ENCODE data around the gene SLC35G2. TPM values are rescaled to one million over a fixed set of nuclear protein-coding genes. Genes with fewer than 3 reads are reported as not detected.

Gene SLC35G2
- total RNA-seq, 1 experiment from 2014 or later, result 6.6 TPM

- no peaks in the 10 kb centered on the region for H3K23me2 ChIP-seq (ENCODE audit: insufficient read length, low read depth, low read length, poor library complexity, severe bottlenecking)
- H2BK15ac ChIP-seq (ENCODE audit: low read depth, low read length), result no peak overlapping the region
- H3T11ph ChIP-seq (ENCODE audit: low read length), result no peak overlapping the region
- no peak overlapping the region for H3K56ac ChIP-seq (ENCODE audit: insufficient read length, low read depth, low read length)
- H3K23ac ChIP-seq (ENCODE audit: insufficient read length, low read depth, low read length), result no peak overlapping the region
- no peak overlapping the region for H2BK120ac ChIP-seq (ENCODE audit: low read depth, low read length, poor library complexity, severe bottlenecking)
- H3K27me3 ChIP-seq (ENCODE audit: insufficient read depth, low read length), result no peaks in the 10 kb centered on the region
- no peak for DNase-seq
- no peak overlapping the region for H3K27ac Mint-ChIP-seq
- no peaks in the 10 kb centered on the region for H3K4me1 Mint-ChIP-seq
- H3K27ac ChIP-seq (ENCODE audit: insufficient read length, low read depth, low read length), result no peak overlapping the region
- no peak for TF ChIP-seq CTCF (conservative IDR thresholded peaks at IDR 0.05)
- H4K8ac ChIP-seq (replicated peaks; ENCODE audit: insufficient read length, low read depth, low read length), result no peak overlapping the region
- no peak overlapping the region for H4K5ac ChIP-seq (ENCODE audit: insufficient read length, low read depth, low read length)
- no peak overlapping the region for H2AFZ ChIP-seq (ENCODE audit: low read length)
- H3K4ac ChIP-seq (ENCODE audit: low read depth, low read length), result no peak overlapping the region
- no peak overlapping the region for H2AK5ac ChIP-seq (ENCODE audit: insufficient read length, low read length)
- no peaks in the 10 kb centered on the region for H4K20me1 ChIP-seq (ENCODE audit: control insufficient read depth, insufficient read depth, insufficient read length)
- H4K91ac ChIP-seq (ENCODE audit: insufficient read length, low read depth, low read length), result no peak overlapping the region
- H3K79me2 ChIP-seq (ENCODE audit: insufficient read depth, low read length), result peaks cover 11% of the 10 kb centered on the region; the same call in 1 of the 2 replicates
- no peaks in the 10 kb centered on the region for H3K27me3 Mint-ChIP-seq (ENCODE audit: low read depth)
- no peak overlapping the region for H2BK20ac ChIP-seq (ENCODE audit: low read depth, low read length, poor library complexity, severe bottlenecking)
- H2BK12ac ChIP-seq (ENCODE audit: insufficient read length, low read depth, low read length), result no peak overlapping the region
- H3K9me3 Mint-ChIP-seq, result peaks cover 3 to 6% of the 10 kb centered on the region in 2 experiments; a peak in 3 of 5 replicates
- H3K14ac ChIP-seq (ENCODE audit: insufficient read depth, low read length), result no peak overlapping the region
- H3K18ac ChIP-seq (ENCODE audit: insufficient read length, low read depth, low read length), result no peak overlapping the region
- no peak overlapping the region for H3K9ac ChIP-seq (ENCODE audit: extremely low read depth, insufficient read length, low read length)
- WGBS (ENCODE audit: extremely low coverage, insufficient read length, low lambda C conversion rate), result no CpG with 5 or more reads among the region's 1 CpG
- H3K9me3 ChIP-seq (ENCODE audit: control insufficient read depth, low read depth, low read length), result no peaks in the 10 kb centered on the region
- H3K4me3 Mint-ChIP-seq, result no peak overlapping the region
- no peaks in the 10 kb centered on the region for H3K4me1 ChIP-seq (ENCODE audit: insufficient read depth, low read length)
- H3K36me3 Mint-ChIP-seq (ENCODE audit: insufficient read depth in 1 of 3, low read depth in 3 of 3), result peaks cover 7 to 10% (median 10%) of the 10 kb centered on the region in 3 experiments; a peak in 6 of 7 replicates
- peaks cover 6% of the 10 kb centered on the region for H3K79me1 ChIP-seq (ENCODE audit: insufficient read depth, low read depth, low read length, poor library complexity, severe bottlenecking)
- no peak overlapping the region for H2BK5ac ChIP-seq (ENCODE audit: insufficient read length, low read length)
- no peak overlapping the region for H3K4me2 ChIP-seq (ENCODE audit: insufficient read depth, insufficient read length, low read length)
Measured at GRCh38 chr3:136882571-136882970, 63.6 kb downstream of the SLC35G2 start.

All from H9 (cell line).